Neural progenitor cell (in vitro differentiated cells): Measurements from ENCODE around the gene RPL12. TPM values are rescaled to one million over a fixed set of nuclear protein-coding genes. Genes with fewer than 3 reads are reported as not detected.

Experiments
- DNase-seq: peaks from one replicate; pipeline ENCODE4 v3.0.0-alpha.2; 2016; ENCODE audit warnings: low spot score
- H2AFZ ChIP-seq: fragments of 200-600 bp; sonication (generic); replicated peaks from 2 replicates; pipeline ENCODE4 v1.6.1; 2016; ENCODE audit warnings: antibody characterized with exemption
- H3F3A ChIP-seq: fragments of 200-600 bp; sonication (generic); 2 replicates; pipeline ENCODE4 v1.6.1; 2016; ENCODE audit warnings: antibody characterized with exemption, low read depth
- H3K27ac ChIP-seq: fragments of 200-600 bp; sonication (generic); 2 replicates; pipeline ENCODE4 v1.5.1; 2016; ENCODE audit warnings: mild to moderate bottlenecking
- H3K27me3 ChIP-seq: fragments of 200-600 bp; sonication (generic); 2 replicates; pipeline ENCODE4 v1.6.1; 2016; ENCODE audit warnings: mild to moderate bottlenecking, moderate library complexity
- H3K36me3 ChIP-seq: fragments of 200-600 bp; sonication (generic); 2 replicates; pipeline ENCODE4 v1.5.1; 2016
- H3K4me1 ChIP-seq: fragments of 200-600 bp; sonication (generic); 2 replicates; pipeline ENCODE4 v1.6.1; 2016; ENCODE audit warnings: mixed run types
- H3K4me2 ChIP-seq: fragments of 200-600 bp; sonication (generic); 2 replicates; pipeline ENCODE4 v1.6.1; 2016
- H3K4me3 ChIP-seq: fragments of 200-600 bp; sonication (generic); 2 replicates; pipeline ENCODE4 v1.5.1; 2016
- H3K79me2 ChIP-seq: fragments of 200-600 bp; sonication (generic); 2 replicates; pipeline ENCODE4 v1.6.1; 2016; ENCODE audit warnings: low read depth
- H3K9ac ChIP-seq: fragments of 200-600 bp; sonication (generic); 2 replicates; pipeline ENCODE4 v1.6.1; 2016
- H3K9me3 ChIP-seq: fragments of 200-600 bp; sonication (generic); 2 replicates; pipeline ENCODE4 v1.5.1; 2016; ENCODE audit warnings: low read depth
- H4K20me1 ChIP-seq: fragments of 200-600 bp; sonication (generic); 2 replicates; pipeline ENCODE4 v1.6.1; 2016; ENCODE audit warnings: low read depth
- H3K27ac Mint-ChIP-seq: 3 replicates; pipeline ENCODE4 v1.8.0; 2021; ENCODE audit warnings: mixed read lengths
- H3K27me3 Mint-ChIP-seq: 2 replicates; pipeline ENCODE4 v1.8.0; 2022; ENCODE audit warnings: low read depth, mild to moderate bottlenecking, inconsistent platforms, moderate library complexity, mixed read lengths; ENCODE audit not compliant: insufficient read depth
- H3K36me3 Mint-ChIP-seq: 3 replicates; pipeline ENCODE4 v1.8.0; 2021; ENCODE audit warnings: mixed read lengths
- H3K4me1 Mint-ChIP-seq: 3 replicates; pipeline ENCODE4 v1.8.0; 2021; ENCODE audit warnings: mixed read lengths
- H3K4me3 Mint-ChIP-seq: 3 replicates; pipeline ENCODE4 v1.8.0; 2021; ENCODE audit warnings: mild to moderate bottlenecking, moderate library complexity, mixed read lengths
- H3K9me3 Mint-ChIP-seq: 3 replicates; pipeline ENCODE4 v1.8.0; 2020; ENCODE audit warnings: mixed read lengths
- CTCF ChIP-seq: fragments of 200-600 bp; sonication (generic); IDR thresholded peaks from 2 replicates; pipeline ENCODE4 v1.5.1; 2017; ENCODE audit warnings: antibody characterized with exemption, mild to moderate bottlenecking
- EZH2 ChIP-seq: fragments of 200-600 bp; sonication (generic); IDR thresholded peaks from 2 replicates; pipeline ENCODE4 v1.6.1; 2017; ENCODE audit warnings: antibody characterized with exemption, mild to moderate bottlenecking, moderate library complexity
- EZH2phosphoT487 ChIP-seq: fragments of 200-600 bp; sonication (generic); IDR thresholded peaks from 2 replicates; pipeline ENCODE4 v1.6.1; 2017; ENCODE audit warnings: antibody characterized with exemption
- total RNA-seq: library from RNA; depleted of rRNA; stranded (reverse); fragments of >200 nt; gene quantifications from 2 replicates; pipeline ENCODE4 v1.2.3, GENCODE V29; 2015; ENCODE audit warnings: low replicate concordance

RPL12 gene
- total RNA-seq, 1 donor from 2014 or later: 2,064 TPM

GRCh38 chr9:127411122-127411521 lies 40.1 kb downstream of the RPL12 start:
- H3K9me3 Mint-ChIP-seq: no peaks in the 10 kb centered on the region
- Histone ChIP-seq H4K20me1 (no peaks in the 10 kb centered on the region), H3K79me2 (no peaks in the 10 kb centered on the region), H3K4me1 (no peaks in the 10 kb centered on the region), H3K4me2 (no peak overlapping the region), H3K36me3 (no peaks in the 10 kb centered on the region), H3K4me3 (no peak overlapping the region), H2AFZ (no peak overlapping the region), H3F3A (no peaks in the 10 kb centered on the region), H3K27ac (no peak overlapping the region), H3K27me3 (no peaks in the 10 kb centered on the region), H3K9ac (no peak overlapping the region), H3K9me3 (no peaks in the 10 kb centered on the region)
- peaks cover 14% of the 10 kb centered on the region for H3K4me1 Mint-ChIP-seq
- no peak for DNase-seq
- no peak for TF ChIP-seq EZH2phosphoT487
- TF ChIP-seq EZH2: no peak
- no peak for TF ChIP-seq CTCF
- peaks cover under 1% of the 10 kb centered on the region for H3K27me3 Mint-ChIP-seq
- no peak overlapping the region for H3K27ac Mint-ChIP-seq
- peaks cover 6% of the 10 kb centered on the region for H3K36me3 Mint-ChIP-seq
- H3K4me3 Mint-ChIP-seq: no peak overlapping the region

- TF ChIP-seq EZH2phosphoT487 (no peak), EZH2 (no peak), CTCF (no peak)
- Histone ChIP-seq H3K9me3 (no peaks in the 10 kb centered on the region), H3F3A (no peaks in the 10 kb centered on the region), H3K79me2 (no peaks in the 10 kb centered on the region), H3K9ac (no peak overlapping the region), H3K4me3 (no peak overlapping the region), H2AFZ (no peak overlapping the region), H3K4me2 (no peak overlapping the region), H3K27ac (no peak overlapping the region), H3K27me3 (no peaks in the 10 kb centered on the region), H4K20me1 (no peaks in the 10 kb centered on the region), H3K4me1 (no peaks in the 10 kb centered on the region), H3K36me3 (no peaks in the 10 kb centered on the region)
- Mint-ChIP-seq H3K27ac (peak overlapping the region; percentile 43), H3K4me3 (peak overlapping the region; percentile 33), H3K27me3 (no peaks in the 10 kb centered on the region), H3K36me3 (no peaks in the 10 kb centered on the region), H3K4me1 (peaks cover 18% of the 10 kb centered on the region), H3K9me3 (no peaks in the 10 kb centered on the region)
- DNase-seq: no peak
Measured at GRCh38 chr9:127407492-127407843, 43.7 kb downstream of the RPL12 start.

- Histone ChIP-seq H3K27me3 (no peaks in the 10 kb centered on the region), H3K9me3 (no peaks in the 10 kb centered on the region), H3K4me2 (no peak overlapping the region), H3K36me3 (no peaks in the 10 kb centered on the region), H4K20me1 (no peaks in the 10 kb centered on the region), H3K4me3 (no peak overlapping the region), H3K27ac (no peak overlapping the region), H3K9ac (no peak overlapping the region), H3K4me1 (no peaks in the 10 kb centered on the region), H3F3A (no peaks in the 10 kb centered on the region), H3K79me2 (no peaks in the 10 kb centered on the region), H2AFZ (no peak overlapping the region)
- DNase-seq: no peak
- Mint-ChIP-seq H3K27ac (peak overlapping the region; percentile 43), H3K4me1 (peaks cover 18% of the 10 kb centered on the region), H3K4me3 (peak overlapping the region; percentile 33), H3K9me3 (no peaks in the 10 kb centered on the region), H3K27me3 (no peaks in the 10 kb centered on the region), H3K36me3 (no peaks in the 10 kb centered on the region)
- TF ChIP-seq CTCF: no peak
- TF ChIP-seq EZH2: no peak
- no peak for TF ChIP-seq EZH2phosphoT487
Measured at GRCh38 chr9:127406799-127407491, 44.3 kb downstream of the RPL12 start.
